Measurements from ENCODE around the gene UNC13C.

Gene UNC13C

DNA sequence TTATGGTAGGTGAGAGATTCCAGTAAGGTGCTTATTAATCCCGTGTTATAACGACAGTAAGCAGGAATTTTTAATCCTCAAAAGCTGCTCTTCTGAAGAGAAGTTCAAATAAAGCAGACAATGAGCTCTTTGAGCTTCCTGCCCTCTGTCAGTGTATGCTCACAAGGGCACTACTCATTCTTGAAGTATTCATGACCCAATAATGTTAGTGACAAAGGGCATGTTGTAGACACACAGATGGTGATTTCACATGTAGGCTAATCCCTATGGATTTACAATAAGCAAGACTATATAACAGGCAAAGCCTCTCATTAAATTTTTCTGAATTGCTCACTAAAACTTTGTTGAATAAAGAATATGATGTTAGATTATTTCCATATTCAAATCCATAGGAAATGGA, 639.9 kb downstream of the UNC13C start:
- H3K4me3 ChIP-seq (ENCODE audit: low read depth, low read length) = no peak overlapping the region

DNA sequence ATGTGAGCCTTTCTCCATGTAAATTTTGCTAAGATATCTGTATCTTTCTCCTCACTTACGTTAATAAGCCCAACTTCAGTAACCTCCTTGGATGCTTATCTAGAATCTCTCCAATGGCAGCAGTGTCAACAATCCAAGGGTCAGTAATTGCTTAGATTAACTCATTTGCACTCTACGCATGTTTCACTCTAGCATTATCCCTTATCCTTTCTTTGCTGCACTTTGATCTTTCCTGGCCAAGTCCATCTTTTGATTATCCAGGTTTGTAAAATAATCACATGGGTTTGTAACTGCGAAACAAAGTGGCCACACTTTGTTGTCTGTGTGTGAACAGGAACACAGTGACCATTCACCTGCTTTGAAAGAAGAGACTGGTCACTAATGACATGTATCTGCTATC, 640.9 kb downstream of the UNC13C start:
- H3K4me3 ChIP-seq (ENCODE audit: low read depth, low read length) = no peak overlapping the region

GRCh38 chr15:54620916-54621315, 642.7 kb downstream of the UNC13C start:
- H3K4me3 ChIP-seq (ENCODE audit: low read depth, low read length) = no peak overlapping the region

DNA sequence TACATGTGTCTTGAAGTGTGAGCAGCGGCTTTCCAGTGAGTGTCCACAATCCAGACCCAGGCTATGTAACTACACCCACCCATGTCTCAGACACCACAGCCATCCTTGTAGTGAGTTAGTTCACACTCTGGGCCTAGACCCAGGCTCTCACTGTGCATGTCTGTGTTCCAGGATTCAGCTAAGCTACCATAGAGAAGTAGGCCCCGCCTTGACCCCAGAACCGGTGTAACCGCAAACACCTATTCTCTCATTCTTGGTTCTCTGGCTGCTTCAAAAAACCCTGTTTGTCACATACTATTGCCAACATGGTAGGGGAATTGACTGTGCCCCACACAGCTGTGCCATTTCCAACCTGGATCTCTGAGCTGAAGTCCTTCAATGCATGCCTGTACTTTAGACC, 657.9 kb downstream of the UNC13C start:
- H3K4me3 ChIP-seq (ENCODE audit: low read depth, low read length) = no peak overlapping the region

DNA sequence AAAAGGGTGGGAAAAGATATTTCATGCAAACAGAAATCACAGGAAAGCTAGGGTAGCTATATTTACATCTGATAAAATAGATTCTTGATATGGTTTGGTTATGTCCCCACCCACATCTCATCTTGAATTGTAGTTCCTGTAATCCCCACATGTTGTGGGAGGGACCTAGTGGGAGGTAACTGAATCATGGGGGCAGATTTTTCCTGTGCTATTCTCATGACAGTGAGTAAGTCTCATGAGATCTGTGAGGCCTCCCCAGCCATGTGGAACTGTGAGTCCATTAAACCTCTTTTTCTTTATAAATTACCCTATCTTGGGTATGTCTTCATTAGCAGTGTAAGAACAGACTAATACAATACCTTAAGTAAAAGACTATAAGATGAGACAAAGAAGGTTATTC, 660.4 kb downstream of the UNC13C start:
- H3K4me3 ChIP-seq (ENCODE audit: low read depth, low read length) = no peak overlapping the region

GRCh38 chr15:54640873-54641272, 662.6 kb downstream of the UNC13C start:
- no peak overlapping the region for H3K4me3 ChIP-seq (ENCODE audit: low read depth, low read length)

- no peak overlapping the region for H3K4me3 ChIP-seq (ENCODE audit: low read depth, low read length)
These were observed 666.6 kb downstream of the UNC13C start for GRCh38 chr15:54644796-54645195.

GRCh38 chr15:54659646-54660045, 681.4 kb downstream of the UNC13C start:
- no peak overlapping the region for H3K4me3 ChIP-seq (ENCODE audit: low read depth, low read length)

DNA sequence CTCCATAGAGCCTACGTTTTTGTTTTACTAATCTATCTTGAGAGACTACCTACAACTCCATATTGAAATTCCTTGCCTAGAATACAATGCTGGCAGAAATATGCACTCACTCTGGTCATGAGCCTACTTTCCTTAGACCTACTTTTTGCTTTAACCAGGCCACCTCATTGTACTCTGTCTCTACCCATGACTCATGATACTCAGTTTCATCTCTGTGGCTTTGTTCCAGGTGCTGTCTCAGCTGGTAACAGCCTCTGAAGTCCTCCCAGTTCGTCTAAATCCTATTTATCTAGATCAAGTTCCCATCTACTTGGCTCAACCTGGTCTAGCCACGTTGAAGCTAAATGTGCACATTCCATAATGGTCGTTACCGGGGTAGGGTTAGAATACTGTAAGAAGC, 682.1 kb downstream of the UNC13C start:
- no peak overlapping the region for H3K4me3 ChIP-seq (ENCODE audit: low read depth, low read length)

DNA sequence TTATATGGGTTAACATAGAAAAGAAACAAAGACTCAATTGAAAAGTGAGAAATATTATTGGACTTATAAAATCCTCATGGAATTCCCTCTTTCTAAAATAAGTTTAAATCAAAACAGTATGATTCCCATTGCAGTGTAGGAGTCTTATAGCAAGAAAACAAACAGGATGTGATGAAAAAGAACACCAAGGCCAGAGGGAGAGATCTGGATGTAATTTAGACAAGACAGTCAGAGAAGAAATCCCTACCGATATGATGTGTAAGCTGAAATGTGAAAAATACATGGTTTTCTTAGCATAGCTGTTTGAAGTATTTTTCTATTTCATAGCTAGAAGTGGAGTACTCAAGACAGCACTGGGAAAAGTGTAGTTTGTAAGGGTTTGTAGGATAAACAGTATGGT, 697.0 kb downstream of the UNC13C start:
- no peak overlapping the region for H3K4me3 ChIP-seq (ENCODE audit: low read depth, low read length)

DNA sequence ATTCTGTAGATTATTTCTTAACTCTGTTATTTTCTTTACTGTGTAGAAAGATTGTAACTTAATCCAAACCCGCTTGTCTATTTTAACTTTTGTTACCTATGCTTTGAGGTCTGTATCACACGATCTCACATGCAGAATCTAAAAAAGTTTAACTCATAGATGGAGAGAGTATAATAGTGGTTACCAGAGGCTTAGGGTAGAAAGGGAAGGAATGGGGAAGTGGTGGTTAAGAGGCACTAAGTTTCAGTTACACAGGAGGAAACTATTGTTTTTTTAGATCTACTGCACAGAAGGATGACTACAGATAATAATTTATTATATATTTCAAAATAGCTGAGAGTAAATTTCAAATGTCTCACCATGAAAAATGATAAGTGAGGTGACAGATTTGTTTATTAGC, 703.3 kb downstream of the UNC13C start:
- no peak overlapping the region for H3K4me3 ChIP-seq (ENCODE audit: low read depth, low read length)

Measured in iPS-11a (cell line).